Adipocyte (in vitro differentiated cells): ENCODE results near the gene CFAP410.
"Not testable (repeated sequence)": the region's sequence is repeated elsewhere in the genome, so short reads cannot be mapped to it uniquely, and the experiment has no call there.

ENCODE experiments used
- DNase-seq: peaks from one replicate; pipeline ENCODE4 v3.0.0-alpha.2; 2015; ENCODE audit warnings: low read depth
- H3K27me3 ChIP-seq: replicated peaks from 2 replicates; pipeline ENCODE4 v1.7.0; 2013; ENCODE audit warnings: mild to moderate bottlenecking, low read length, moderate library complexity; ENCODE audit not compliant: control insufficient read depth, insufficient read depth
- H3K36me3 ChIP-seq: 2 replicates; pipeline ENCODE4 v1.7.0; 2013; ENCODE audit warnings: low read length, mild to moderate bottlenecking, moderate library complexity; ENCODE audit not compliant: control insufficient read depth, insufficient read depth, severe bottlenecking
- H3K4me1 ChIP-seq: 2 replicates; pipeline ENCODE4 v1.7.0; 2013; ENCODE audit warnings: mild to moderate bottlenecking, low read length, moderate library complexity; ENCODE audit not compliant: control insufficient read depth, insufficient read depth
- H3K4me3 ChIP-seq: 2 replicates; pipeline ENCODE4 v1.7.0; 2013; ENCODE audit warnings: mild to moderate bottlenecking, low read length, moderate library complexity
- H3K9ac ChIP-seq: 2 replicates; pipeline ENCODE4 v1.7.0; 2013; ENCODE audit warnings: mild to moderate bottlenecking, low read length, moderate library complexity
- H3K9me3 ChIP-seq: 2 replicates; pipeline ENCODE4 v1.7.0; 2013; ENCODE audit warnings: mild to moderate bottlenecking, low read length, moderate library complexity; ENCODE audit not compliant: control insufficient read depth

Gene CFAP410

GRCh38 chr21:44366586-44367211 lies 27.5 kb upstream of the CFAP410 start:
- Histone ChIP-seq H3K4me3 (no peak overlapping the region), H3K27me3 (peaks cover 5% of the 10 kb centered on the region), H3K36me3 (no peaks in the 10 kb centered on the region), H3K9ac (no peak overlapping the region), H3K9me3 (peaks cover 17% of the 10 kb centered on the region), H3K4me1 (no peaks in the 10 kb centered on the region)
- DNase-seq = no peak

GRCh38 chr21:44365967-44366585 lies 26.9 kb upstream of the CFAP410 start:
- peaks cover 5% of the 10 kb centered on the region for H3K27me3 ChIP-seq
- no peaks in the 10 kb centered on the region for H3K36me3 ChIP-seq
- H3K9ac ChIP-seq = no peak overlapping the region
- peaks cover 17% of the 10 kb centered on the region for H3K9me3 ChIP-seq
- no peak for DNase-seq
- H3K4me3 ChIP-seq = no peak overlapping the region
- no peaks in the 10 kb centered on the region for H3K4me1 ChIP-seq

GRCh38 chr21:44365251-44365966 lies 26.2 kb upstream of the CFAP410 start:
- Histone ChIP-seq H3K9ac (no peak overlapping the region), H3K9me3 (peaks cover 17% of the 10 kb centered on the region), H3K36me3 (no peaks in the 10 kb centered on the region)

DNA sequence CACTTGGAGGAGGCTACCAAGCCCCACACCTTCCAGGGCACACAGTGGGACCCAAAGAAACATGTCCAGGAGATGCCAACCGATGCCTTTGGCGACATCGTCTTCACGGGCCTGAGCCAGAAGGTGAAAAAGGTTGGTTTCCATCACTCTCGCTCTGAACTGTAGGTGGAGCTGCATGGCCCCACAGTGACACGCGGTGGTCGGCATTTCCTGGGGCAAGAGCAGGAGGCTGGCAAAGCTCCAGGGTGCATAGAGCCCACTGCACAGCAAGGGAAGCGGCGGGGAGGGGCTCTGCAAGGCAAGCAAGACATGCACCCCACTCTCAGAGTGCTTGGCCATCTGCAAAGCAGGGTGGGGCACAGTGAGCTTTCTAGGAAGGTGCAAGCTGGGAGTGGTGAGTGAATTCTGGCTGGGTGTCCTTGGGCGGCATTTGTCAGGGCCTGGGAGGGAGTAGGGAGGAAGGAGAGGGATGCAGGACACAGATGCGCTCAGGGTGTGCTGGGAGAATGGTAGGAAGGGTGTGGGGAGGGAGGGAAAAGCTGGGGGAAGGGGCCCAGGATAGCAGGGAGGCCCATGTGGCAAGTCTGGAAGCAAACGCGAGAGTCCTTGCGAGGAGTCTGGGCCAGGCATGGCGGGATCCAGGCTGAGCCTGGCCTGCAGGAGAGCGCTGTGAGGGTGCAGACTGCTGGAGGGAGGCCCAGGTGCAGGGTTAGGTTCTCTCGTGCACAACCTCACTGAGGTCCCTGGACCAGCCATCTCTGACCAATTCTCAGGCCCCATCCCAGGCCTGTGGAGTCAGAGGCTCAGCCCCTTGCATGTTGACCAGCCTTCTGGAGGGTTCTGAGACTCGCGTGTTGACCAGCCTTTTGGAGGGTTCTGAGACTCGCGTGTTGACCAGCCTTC lies 25.2 kb upstream of the CFAP410 start:
- no peaks in the 10 kb centered on the region for H3K36me3 ChIP-seq
- H3K9me3 ChIP-seq = peaks cover 17% of the 10 kb centered on the region
- no peak overlapping the region for H3K4me3 ChIP-seq
- no peaks in the 10 kb centered on the region for H3K4me1 ChIP-seq
- no peak overlapping the region for H3K9ac ChIP-seq
- no peak for DNase-seq
- peaks cover 5% of the 10 kb centered on the region for H3K27me3 ChIP-seq

More at GRCh38 chr21:44365251-44365966, 26.2 kb upstream of the CFAP410 start:
- H3K4me3 ChIP-seq = no peak overlapping the region
- H3K27me3 ChIP-seq = peaks cover 5% of the 10 kb centered on the region
- DNase-seq = no peak
- H3K4me1 ChIP-seq = no peaks in the 10 kb centered on the region

- H3K27me3 ChIP-seq = peaks cover 5% of the 10 kb centered on the region
- no peak for DNase-seq
- peaks cover 17% of the 10 kb centered on the region for H3K9me3 ChIP-seq
These were observed 24.1 kb upstream of the CFAP410 start for GRCh38 chr21:44363278-44363677.

GRCh38 chr21:44361903-44362302 lies 22.7 kb upstream of the CFAP410 start:
- not testable (repeated sequence) for DNase-seq, H3K36me3 ChIP-seq, H3K9ac ChIP-seq, H3K4me3 ChIP-seq, H3K4me1 ChIP-seq
- Histone ChIP-seq H3K9me3 (peaks cover 17% of the 10 kb centered on the region), H3K27me3 (peaks cover 15% of the 10 kb centered on the region)

More at GRCh38 chr21:44363278-44363677, 24.1 kb upstream of the CFAP410 start:
- no peaks in the 10 kb centered on the region for H3K36me3 ChIP-seq
- no peak overlapping the region for H3K9ac ChIP-seq
- no peak overlapping the region for H3K4me3 ChIP-seq
- H3K4me1 ChIP-seq = no peaks in the 10 kb centered on the region

DNA sequence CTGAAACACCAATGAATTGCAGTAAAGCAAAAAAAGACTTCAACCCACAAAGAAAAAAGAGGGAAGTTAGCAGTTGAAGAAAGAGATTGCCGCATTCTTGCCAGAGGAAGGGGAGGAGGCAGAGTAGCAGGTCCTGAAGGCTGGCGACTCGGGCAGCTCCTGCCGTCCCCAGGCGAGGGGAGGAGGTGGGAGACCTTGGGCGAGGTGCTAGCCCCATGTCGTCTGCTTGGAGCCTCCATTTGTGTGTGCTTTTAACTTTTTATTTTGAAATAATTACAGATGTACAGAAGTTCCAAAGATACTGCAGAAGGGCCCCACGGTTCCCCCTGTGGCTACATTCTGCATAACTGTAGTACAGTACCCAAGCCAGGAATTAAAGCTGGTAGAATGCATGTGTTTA lies 21.0 kb upstream of the CFAP410 start:
- Histone ChIP-seq H3K27me3 (peaks cover 22% of the 10 kb centered on the region), H3K9ac (no peak overlapping the region), H3K36me3 (no peaks in the 10 kb centered on the region), H3K9me3 (peaks cover 17% of the 10 kb centered on the region), H3K4me1 (no peaks in the 10 kb centered on the region), H3K4me3 (no peak overlapping the region)
- no peak for DNase-seq

DNA sequence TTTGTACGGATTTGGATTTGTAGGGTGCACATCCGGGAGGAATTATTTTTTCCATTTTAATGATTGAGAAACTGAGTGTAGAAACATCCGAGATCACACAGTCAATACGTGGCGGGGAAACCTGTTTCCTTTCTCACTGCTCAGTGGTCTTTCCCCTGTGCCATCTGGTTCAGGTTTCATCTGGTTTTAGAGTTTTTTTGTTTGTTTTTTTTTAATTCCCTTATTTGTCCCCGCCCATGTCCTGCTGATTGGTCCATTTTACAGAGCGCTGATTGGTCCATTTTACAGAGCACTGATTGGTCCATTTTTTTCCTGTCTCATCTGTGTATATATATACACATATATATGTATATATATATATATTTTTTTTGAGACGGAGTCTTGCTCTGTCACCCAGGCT lies 20.2 kb upstream of the CFAP410 start:
- Histone ChIP-seq H3K27me3 (peaks cover 26% of the 10 kb centered on the region), H3K9me3 (peaks cover 17% of the 10 kb centered on the region), H3K36me3 (no peaks in the 10 kb centered on the region), H3K4me3 (no peak overlapping the region), H3K9ac (no peak overlapping the region), H3K4me1 (peaks cover 3% of the 10 kb centered on the region)
- no peak for DNase-seq

GRCh38 chr21:44357064-44357837 lies 18.1 kb upstream of the CFAP410 start:
- H3K4me3 ChIP-seq = no peak overlapping the region
- H3K36me3 ChIP-seq = no peaks in the 10 kb centered on the region
- H3K27me3 ChIP-seq = peaks cover 33% of the 10 kb centered on the region
- no peak for DNase-seq
- H3K9ac ChIP-seq = no peak overlapping the region
- H3K4me1 ChIP-seq = peaks cover 20% of the 10 kb centered on the region
- no peaks in the 10 kb centered on the region for H3K9me3 ChIP-seq

- DNase-seq = no peak
These were observed 17.4 kb upstream of the CFAP410 start for GRCh38 chr21:44356636-44357035.

More at GRCh38 chr21:44356636-44357035, 17.4 kb upstream of the CFAP410 start:
- H3K4me1 ChIP-seq = peaks cover 20% of the 10 kb centered on the region
- peaks cover 39% of the 10 kb centered on the region for H3K27me3 ChIP-seq
- H3K9me3 ChIP-seq = no peaks in the 10 kb centered on the region
- H3K4me3 ChIP-seq = no peak overlapping the region
- H3K9ac ChIP-seq = no peak overlapping the region
- no peaks in the 10 kb centered on the region for H3K36me3 ChIP-seq
